Neural progenitor cell (in vitro differentiated cells): ENCODE data around the gene TM9SF4.

ENCODE experiments used
- CTCF ChIP-seq: fragments of 200-600 bp; sonication (generic); IDR thresholded peaks from 2 replicates; pipeline ENCODE4 v1.5.1; 2017; ENCODE audit warnings: antibody characterized with exemption, mild to moderate bottlenecking
- EZH2 ChIP-seq: fragments of 200-600 bp; sonication (generic); IDR thresholded peaks from 2 replicates; pipeline ENCODE4 v1.6.1; 2017; ENCODE audit warnings: antibody characterized with exemption, mild to moderate bottlenecking, moderate library complexity
- EZH2phosphoT487 ChIP-seq: fragments of 200-600 bp; sonication (generic); IDR thresholded peaks from 2 replicates; pipeline ENCODE4 v1.6.1; 2017; ENCODE audit warnings: antibody characterized with exemption

GRCh38 chr20:32123088-32123487, 13.6 kb downstream of the TM9SF4 start:
- TF ChIP-seq CTCF (no peak), EZH2 (no peak), EZH2phosphoT487 (no peak)
